Testis (tissue), 2 donors: Measurements from ENCODE around the gene ZDHHC15.

Source experiments
- CTCF ChIP-seq, 3 experiments: fragments of 450-650 bp in 2 of 3; fragments of 200-600 bp in 1 of 3; sonication (generic) in 1 of 3; IDR thresholded peaks; one replicate each; pipeline ENCODE4 v1.5.1; 2016 to 2019; ENCODE audit warnings: antibody characterized with exemption in 3 of 3, mild to moderate bottlenecking in 2 of 3, moderate library complexity in 1 of 3
- POLR2A ChIP-seq: fragments of 450-650 bp; IDR thresholded peaks from one replicate; pipeline ENCODE4 v1.6.1; 2017; ENCODE audit warnings: antibody characterized with exemption, mild to moderate bottlenecking, moderate library complexity

- TF ChIP-seq POLR2A (no peak), CTCF (IDR thresholded peaks at IDR 0.05) (no peak)
These were observed 153.1 kb downstream of the ZDHHC15 start for GRCh38 chrX:75369721-75370120.
